HL-60 (cell line): ENCODE results near the gene PROC.
A peak's percentile ranks its signal among the peaks of the same experiment; 100 is the strongest.

Experiments
- DNase-seq, 2 experiments: peaks; one replicate each; pipeline ENCODE4 v3.0.0-alpha.2; 2010 to 2020; ENCODE audit warnings: low read depth in 1 of 2, low spot score in 1 of 2
- H3K27ac ChIP-seq: fragments of 250-450 bp; sonication (Bioruptor Pico); replicated peaks from 2 replicates; pipeline ENCODE4 v1.5.1; 2020; ENCODE audit warnings: mild to moderate bottlenecking, moderate library complexity
- H3K27me3 ChIP-seq: fragments of 250-450 bp; sonication (Bioruptor Pico); 2 replicates; pipeline ENCODE4 v1.5.1; 2021; ENCODE audit warnings: mild to moderate bottlenecking, moderate library complexity; ENCODE audit not compliant: insufficient read depth, poor library complexity, severe bottlenecking
- H3K4me3 ChIP-seq: replicated peaks from 2 replicates; pipeline ENCODE4 v1.5.1; 2011; ENCODE audit warnings: mild to moderate bottlenecking, control low read depth, low read length; ENCODE audit not compliant: insufficient read depth
- CTCF ChIP-seq: IDR thresholded peaks from one replicate; pipeline ENCODE4 v1.5.1; 2011; ENCODE audit warnings: low read length, control low read depth, inconsistent platforms; ENCODE audit not compliant: insufficient read depth
- GABPA ChIP-seq: IDR thresholded peaks from 2 replicates; pipeline ENCODE4 v1.6.1; 2012; ENCODE audit warnings: low read depth
- POLR2AphosphoS5 ChIP-seq: IDR thresholded peaks from 2 replicates; pipeline ENCODE4 v1.6.1; 2012; ENCODE audit warnings: low read depth
- REST ChIP-seq: IDR thresholded peaks from 2 replicates; pipeline ENCODE4 v1.6.1; 2012; ENCODE audit warnings: low read depth; ENCODE audit not compliant: insufficient replicate concordance
- SPI1 ChIP-seq: IDR thresholded peaks from 2 replicates; pipeline ENCODE4 v1.6.1; 2012; ENCODE audit warnings: low read depth, mild to moderate bottlenecking, borderline replicate concordance

The PROC gene

GRCh38 chr2:127384529-127384928 lies 33.7 kb upstream of the PROC start:
- Histone ChIP-seq H3K27me3 (no peaks in the 10 kb centered on the region), H3K4me3 (no peak overlapping the region), H3K27ac (no peak overlapping the region)
- DNase-seq: no peak
- no peak for TF ChIP-seq CTCF
- TF ChIP-seq GABPA: no peak
- TF ChIP-seq SPI1: no peak
- no peak for TF ChIP-seq POLR2AphosphoS5
- no peak for TF ChIP-seq REST

GRCh38 chr2:127386246-127386645 lies 32.0 kb upstream of the PROC start:
- DNase-seq: peak; percentile 40 to 86
- peak overlapping the region; percentile 78 for H3K4me3 ChIP-seq
- peak overlapping the region; percentile 68 for H3K27ac ChIP-seq
- TF ChIP-seq CTCF: no peak
- TF ChIP-seq POLR2AphosphoS5: no peak
- no peak for TF ChIP-seq SPI1
- TF ChIP-seq REST: no peak
- TF ChIP-seq GABPA: no peak
- H3K27me3 ChIP-seq: no peaks in the 10 kb centered on the region

- TF ChIP-seq GABPA: no peak
- no peak for TF ChIP-seq REST
- TF ChIP-seq SPI1: no peak
- no peak; the same call in 1 of the 2 replicates for TF ChIP-seq POLR2AphosphoS5
- TF ChIP-seq CTCF: no peak
- Histone ChIP-seq H3K4me3 (peak overlapping the region; percentile 78), H3K27me3 (no peaks in the 10 kb centered on the region), H3K27ac (peak overlapping the region; percentile 98)
- peak; percentile 63 to 76 for DNase-seq
These were observed 31.2 kb upstream of the PROC start for GRCh38 chr2:127386764-127387654.
